SU-DHL-6 (cell line): ENCODE measurements around the gene BCAN.

Experiments
- CTCF ChIP-seq: fragments of 200-600 bp; sonication (generic); IDR thresholded peaks from one replicate; pipeline ENCODE4 v1.5.1; 2017; ENCODE audit warnings: antibody characterized with exemption, mild to moderate bottlenecking, low read length, moderate library complexity; ENCODE audit not compliant: insufficient read depth, poor library complexity, severe bottlenecking
- EZH2phosphoT487 ChIP-seq: fragments of 200-600 bp; sonication (generic), shearing (Covaris generic); conservative IDR thresholded peaks from 2 replicates; pipeline ENCODE4 v1.6.1; 2018; ENCODE audit warnings: mild to moderate bottlenecking, antibody characterized with exemption, low read length, moderate library complexity, mixed read lengths

DNA sequence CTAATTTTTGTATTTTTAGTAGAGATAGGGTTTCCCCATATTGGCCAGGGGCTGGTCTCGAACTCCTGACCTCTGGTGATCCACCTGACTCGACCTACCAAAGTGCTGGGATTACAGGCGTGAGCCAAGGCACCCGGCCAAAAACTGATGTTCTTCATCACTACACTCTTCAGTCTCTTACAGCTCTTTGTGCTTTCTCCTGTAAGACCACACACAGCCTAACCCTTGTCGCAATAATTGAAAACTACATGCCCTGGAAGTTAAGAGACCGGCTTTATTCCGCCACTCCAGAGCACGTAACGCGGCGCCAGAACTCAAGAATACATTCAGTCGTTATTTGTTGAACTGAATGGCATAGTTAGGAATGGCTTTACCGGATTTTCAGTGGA is 41.2 kb upstream of the BCAN start:
- TF ChIP-seq CTCF, result no peak
- TF ChIP-seq EZH2phosphoT487, result no peak
